Measurements from ENCODE around the gene ETDC. TPM values are rescaled to one million over a fixed set of nuclear protein-coding genes. Genes with fewer than 3 reads are reported as not detected.

The ETDC gene
- polyA plus RNA-seq, 1 donor (not counting 4 experiments of a cell fraction or from before 2014, with no cell fraction given), result not detected

- H3K4me3 ChIP-seq (ENCODE audit: control insufficient read depth in 2 of 3, extremely low read depth in 1 of 3, insufficient read depth in 2 of 3, low read depth in 1 of 3, low read length in 3 of 3), result no peak overlapping the region
- DNase-seq (ENCODE audit: low read depth, low spot score), result no peak
- H3K36me3 ChIP-seq (ENCODE audit: control insufficient read depth in 2 of 2, extremely low read depth in 1 of 2, insufficient read depth in 2 of 2, low read length in 2 of 2), result no peaks in the 10 kb centered on the region
- H3K4me1 ChIP-seq (ENCODE audit: control insufficient read depth, extremely low read depth, insufficient read depth, low read length), result no peaks in the 10 kb centered on the region
- no peak overlapping the region for H3K4me2 ChIP-seq (ENCODE audit: control insufficient read depth, extremely low read depth, insufficient read depth, low read depth, low read length)
- H3K27me3 ChIP-seq (ENCODE audit: control insufficient read depth, extremely low read depth, insufficient read depth, low read length), result no peaks in the 10 kb centered on the region
- dilution Hi-C loops (cut with MboI; ENCODE audit: extremely low pct_ligation_motif_present, low sequenced_read_pairs), result no loop called here
- H2AFZ ChIP-seq (ENCODE audit: control insufficient read depth, low read length), result no peak overlapping the region
- H3K9me1 ChIP-seq (ENCODE audit: control insufficient read depth, extremely low read depth, insufficient read depth, low read length), result no peaks in the 10 kb centered on the region
- H3K27ac ChIP-seq (ENCODE audit: control insufficient read depth, insufficient read depth, low read length), result no peak overlapping the region
- H4K20me1 ChIP-seq (ENCODE audit: control insufficient read depth, extremely low read depth, insufficient read depth, low read length), result no peaks in the 10 kb centered on the region
- no peak overlapping the region for H3K9ac ChIP-seq (ENCODE audit: control insufficient read depth, extremely low read depth, insufficient read depth, low read length)
- no peak for FAIRE-seq
- TF ChIP-seq CTCF (optimal IDR thresholded peaks at IDR 0.05 in 1 of 3, IDR thresholded peaks at IDR 0.05 in 1 of 3, conservative IDR thresholded peaks at IDR 0.05 in 1 of 3; ENCODE audit: extremely low read depth in 1 of 3, insufficient read depth in 2 of 3, low read length in 3 of 3), result no peak
- TF ChIP-seq EZH2 (IDR thresholded peaks at IDR 0.05; ENCODE audit: low read length), result no peak
- H3K79me2 ChIP-seq (ENCODE audit: control insufficient read depth, insufficient read depth, low read length), result no peaks in the 10 kb centered on the region
- no peaks in the 10 kb centered on the region for H3K9me3 ChIP-seq (ENCODE audit: control insufficient read depth, low read depth, low read length)
These were observed 2.1 kb upstream of the ETDC start for GRCh38 chrX:135307171-135307570.

DNA sequence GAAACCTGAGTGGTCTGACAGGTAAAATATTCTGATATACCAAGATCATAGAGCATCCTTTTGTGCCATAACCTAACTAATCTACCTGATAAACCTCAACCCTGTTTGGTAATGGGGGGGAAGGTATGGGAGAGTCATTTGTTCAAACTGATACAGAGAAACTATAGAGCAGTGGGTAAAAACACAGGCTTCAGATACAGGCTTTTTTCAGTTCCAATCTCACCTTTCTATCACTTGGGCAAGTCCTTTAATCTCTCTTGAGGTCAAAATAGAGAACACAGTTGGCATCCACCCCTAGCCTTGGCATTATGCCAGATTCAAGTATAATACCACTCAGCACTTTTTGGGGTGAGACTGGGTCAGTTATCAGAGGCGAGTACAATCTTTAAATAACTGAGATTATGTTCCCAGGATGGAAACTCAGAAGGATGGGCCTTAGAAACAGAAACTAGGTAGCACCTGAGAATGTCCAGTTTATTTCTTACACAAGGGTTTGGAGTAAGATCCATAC is 880 bp upstream of the ETDC start:
- H3K4me1 ChIP-seq (ENCODE audit: control insufficient read depth, extremely low read depth, insufficient read depth, low read length), result no peaks in the 10 kb centered on the region
- DNase-seq (ENCODE audit: low read depth, low spot score) (no peak), FAIRE-seq (no peak)
- no peaks in the 10 kb centered on the region for H4K20me1 ChIP-seq (ENCODE audit: control insufficient read depth, extremely low read depth, insufficient read depth, low read length)
- H3K9me3 ChIP-seq (ENCODE audit: control insufficient read depth, low read depth, low read length), result no peaks in the 10 kb centered on the region
- no peak overlapping the region for H2AFZ ChIP-seq (ENCODE audit: control insufficient read depth, low read length)
- no peaks in the 10 kb centered on the region for H3K27me3 ChIP-seq (ENCODE audit: control insufficient read depth, extremely low read depth, insufficient read depth, low read length)
- no peak overlapping the region for H3K9ac ChIP-seq (ENCODE audit: control insufficient read depth, extremely low read depth, insufficient read depth, low read length)
- H3K4me3 ChIP-seq (ENCODE audit: control insufficient read depth in 2 of 3, extremely low read depth in 1 of 3, insufficient read depth in 2 of 3, low read depth in 1 of 3, low read length in 3 of 3), result no peak overlapping the region
- H3K4me2 ChIP-seq (ENCODE audit: control insufficient read depth, extremely low read depth, insufficient read depth, low read depth, low read length), result no peak overlapping the region
- no peak overlapping the region for H3K27ac ChIP-seq (ENCODE audit: control insufficient read depth, insufficient read depth, low read length)
- dilution Hi-C loops (cut with MboI; ENCODE audit: extremely low pct_ligation_motif_present, low sequenced_read_pairs), result no loop called here
- TF ChIP-seq EZH2 (IDR thresholded peaks at IDR 0.05; ENCODE audit: low read length), result no peak
- no peak for TF ChIP-seq CTCF (optimal IDR thresholded peaks at IDR 0.05 in 1 of 3, IDR thresholded peaks at IDR 0.05 in 1 of 3, conservative IDR thresholded peaks at IDR 0.05 in 1 of 3; ENCODE audit: extremely low read depth in 1 of 3, insufficient read depth in 2 of 3, low read length in 3 of 3)
- no peaks in the 10 kb centered on the region for H3K9me1 ChIP-seq (ENCODE audit: control insufficient read depth, extremely low read depth, insufficient read depth, low read length)
- H3K79me2 ChIP-seq (ENCODE audit: control insufficient read depth, insufficient read depth, low read length), result no peaks in the 10 kb centered on the region
- H3K36me3 ChIP-seq (ENCODE audit: control insufficient read depth in 2 of 2, extremely low read depth in 1 of 2, insufficient read depth in 2 of 2, low read length in 2 of 2), result no peaks in the 10 kb centered on the region

All from keratinocyte (primary cell).